ENCODE measurements around the gene ABCC8. TPM values are rescaled to one million over a fixed set of nuclear protein-coding genes. Genes with fewer than 3 reads are reported as not detected.

ABCC8 gene
- total and polyA plus RNA-seq, 9 of the 15 experiments (the other 6 are each of a cell fraction or from before 2014, with no cell fraction given), result not detected

DNA sequence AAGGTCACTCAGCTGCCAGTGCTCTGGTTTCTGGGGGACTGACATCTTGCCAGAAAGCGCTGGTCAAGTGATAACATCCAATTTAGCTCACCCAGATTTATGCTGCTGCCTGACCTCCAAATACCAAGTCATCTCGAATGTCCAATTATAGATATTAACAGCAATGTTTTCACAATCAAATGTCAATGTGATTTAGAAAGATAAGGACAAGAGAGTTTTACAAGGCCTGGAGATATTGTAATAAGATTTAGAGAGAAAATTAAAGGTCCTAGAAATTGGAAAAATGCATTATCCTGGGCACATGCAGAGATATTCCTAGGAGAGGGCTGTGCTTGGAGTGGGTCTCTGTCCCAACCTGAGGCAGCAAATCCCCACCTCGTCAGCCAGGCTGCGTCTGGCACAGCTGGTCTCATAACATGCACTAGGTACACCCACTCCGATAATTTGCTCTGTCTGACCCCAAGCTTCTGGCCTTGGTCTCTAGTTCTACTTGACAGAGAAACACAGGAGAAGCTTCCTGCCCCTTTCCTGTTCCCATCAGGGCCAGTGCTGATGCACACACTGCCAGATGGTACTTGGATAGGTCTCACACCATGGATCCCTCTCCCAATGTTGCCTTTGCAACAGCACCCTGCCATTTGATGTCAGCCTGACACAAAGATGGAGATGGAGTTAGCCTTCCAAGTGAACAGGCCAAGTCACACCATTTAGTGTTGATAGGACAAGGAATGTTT lies 39.0 kb upstream of the ABCC8 start (continued):
- TF ChIP-seq C11orf30 (IDR thresholded peaks at IDR 0.05; ENCODE audit: low read depth) (no peak), CBX2 (IDR thresholded peaks at IDR 0.05; ENCODE audit: insufficient read depth, low read length, poor library complexity, severe bottlenecking) (no peak)

DNA sequence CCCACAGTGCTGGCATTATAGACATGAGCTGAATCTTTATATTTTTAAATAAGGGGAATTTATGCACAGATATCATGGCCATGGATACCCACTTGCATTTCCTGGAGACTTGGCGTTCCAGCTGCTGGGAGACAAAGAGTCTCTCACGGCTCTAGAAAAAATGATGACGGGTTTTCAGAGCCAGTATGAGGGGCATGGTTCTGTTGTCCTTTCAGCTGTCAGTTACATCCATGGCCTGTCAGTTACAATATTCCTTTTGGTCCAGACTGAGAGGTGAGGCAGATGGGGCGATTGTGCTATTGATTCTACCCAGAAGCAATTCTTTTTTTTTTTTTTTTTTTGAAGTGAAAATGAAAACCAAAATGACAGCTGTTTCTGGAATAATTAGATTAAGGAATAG lies 37.8 kb upstream of the ABCC8 start:
- ChIA-PET CTCF (ENCODE audit: low intra/inter-chr PET ratio) (no interaction called here), POLR2A (no interaction called here)
- H4K20me1 ChIP-seq (replicated peaks; ENCODE audit: control insufficient read depth, insufficient read depth, low read length), result no peaks in the 10 kb centered on the region; the same call in 1 of the 2 replicates
- in situ Hi-C loops (cut with MboI) (no loop called here), intact Hi-C loops (cut with micrococcal nuclease) (no loop called here)
- ATAC-seq (no peak), DNase-seq (ENCODE audit: extremely low read depth in 1 of 4, low spot score in 3 of 4) (no peak), FAIRE-seq (no peak)
- no peak overlapping the region for H3K27ac ChIP-seq (ENCODE audit: extremely low read depth, low read depth, low read length)
- H3K36me3 ChIP-seq (ENCODE audit: control insufficient read depth, insufficient read depth, low read length), result no peaks in the 10 kb centered on the region
- no peak overlapping the region for H3K9ac ChIP-seq (ENCODE audit: insufficient read depth in 1 of 2, low read depth in 2 of 2, low read length in 2 of 2)
- no peak overlapping the region for H3K4me3 ChIP-seq
- no peak overlapping the region for H2AFZ ChIP-seq (ENCODE audit: low read depth, low read length)
- H3K9me3 ChIP-seq (replicated peaks; ENCODE audit: control insufficient read depth, insufficient read depth, low read depth, low read length), result no peaks in the 10 kb centered on the region
- no peak overlapping the region for H3K4me2 ChIP-seq (ENCODE audit: insufficient read depth, low read length)
- H3K27me3 ChIP-seq (ENCODE audit: control insufficient read depth in 2 of 2, insufficient read depth in 2 of 2, low read length in 2 of 2), result peaks cover 14 to 43% of the 10 kb centered on the region in 2 experiments; a peak in 4 of 5 replicates
- no peaks in the 10 kb centered on the region for H3K79me2 ChIP-seq (ENCODE audit: control insufficient read depth, insufficient read depth, low read length)
- BruUV-seq (replicated peaks), result no TSS peak
- no peaks in the 10 kb centered on the region for H3K4me1 ChIP-seq (replicated peaks in 1 of 2; ENCODE audit: control insufficient read depth in 2 of 2, insufficient read depth in 2 of 2, low read length in 2 of 2)
- H3K9me1 ChIP-seq (ENCODE audit: control insufficient read depth, insufficient read depth, low read length), result no peaks in the 10 kb centered on the region
- 0% methylated on average over 4 of the region's 4 CpGs for WGBS (ENCODE audit: insufficient coverage, low coverage, missing lambda C conversion rate)
- no peak for TF ChIP-seq ELF1 (tag; IDR thresholded peaks at IDR 0.05)
- no peak for TF ChIP-seq ZNF707 (CRISPR knock-in tag; conservative IDR thresholded peaks at IDR 0.05)
- no peak for TF ChIP-seq MAFK (IDR thresholded peaks at IDR 0.05; ENCODE audit: low read length)
- no peak for TF ChIP-seq PYGO2 (tag; IDR thresholded peaks at IDR 0.05)
- no peak for TF ChIP-seq TCFL5 (CRISPR knock-in tag; conservative IDR thresholded peaks at IDR 0.05)
- no peak for TF ChIP-seq MTA2 (IDR thresholded peaks at IDR 0.05; ENCODE audit: low read depth)
- no peak for TF ChIP-seq HCFC1 (IDR thresholded peaks at IDR 0.05; ENCODE audit: low read depth, low read length)
- TF ChIP-seq RBFOX2 (IDR thresholded peaks at IDR 0.05; ENCODE audit: low read depth, low read length), result no peak
- TF ChIP-seq ZFX (CRISPR knock-in tag; IDR thresholded peaks at IDR 0.05), result no peak
- TF ChIP-seq PHF21A (IDR thresholded peaks at IDR 0.05; ENCODE audit: borderline replicate concordance, low read depth), result no peak
- TF ChIP-seq, protein P1, sequence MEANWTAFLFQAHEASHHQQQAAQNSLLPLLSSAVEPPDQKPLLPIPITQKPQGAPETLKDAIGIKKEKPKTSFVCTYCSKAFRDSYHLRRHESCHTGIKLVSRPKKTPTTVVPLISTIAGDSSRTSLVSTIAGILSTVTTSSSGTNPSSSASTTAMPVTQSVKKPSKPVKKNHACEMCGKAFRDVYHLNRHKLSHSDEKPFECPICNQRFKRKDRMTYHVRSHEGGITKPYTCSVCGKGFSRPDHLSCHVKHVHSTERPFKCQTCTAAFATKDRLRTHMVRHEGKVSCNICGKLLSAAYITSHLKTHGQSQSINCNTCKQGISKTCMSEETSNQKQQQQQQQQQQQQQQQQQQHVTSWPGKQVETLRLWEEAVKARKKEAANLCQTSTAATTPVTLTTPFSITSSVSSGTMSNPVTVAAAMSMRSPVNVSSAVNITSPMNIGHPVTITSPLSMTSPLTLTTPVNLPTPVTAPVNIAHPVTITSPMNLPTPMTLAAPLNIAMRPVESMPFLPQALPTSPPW (CRISPR knock-in tag; IDR thresholded peaks at IDR 0.05), result no peak
